ENCODE data around the gene AGXT2.

- TF ChIP-seq RAD21 (IDR thresholded peaks at IDR 0.05; ENCODE audit: low read depth), result no peak
- no peak for TF ChIP-seq NFIC (IDR thresholded peaks at IDR 0.05)
- TF ChIP-seq EGR1 (IDR thresholded peaks at IDR 0.05), result no peak
- no peak for TF ChIP-seq ZBTB7A (IDR thresholded peaks at IDR 0.05; ENCODE audit: low read depth)
- no peak for TF ChIP-seq EP300 (IDR thresholded peaks at IDR 0.05; ENCODE audit: borderline replicate concordance)
- TF ChIP-seq TAF1 (IDR thresholded peaks at IDR 0.05; ENCODE audit: low read depth), result no peak
- no peak for TF ChIP-seq YY1 (IDR thresholded peaks at IDR 0.05; ENCODE audit: low read depth)
- no peak for TF ChIP-seq FOXM1 (IDR thresholded peaks at IDR 0.05; ENCODE audit: borderline replicate concordance, low read depth)
Measured at GRCh38 chr5:35009657-35010056, 38.1 kb downstream of the AGXT2 start.

Data from Ishikawa (cell line).